HCT116 (cell line): Measurements from ENCODE around the gene TBC1D12. TPM values are rescaled to one million over a fixed set of nuclear protein-coding genes. Genes with fewer than 3 reads are reported as not detected.

Experiments
- ATAC-seq: fragments of 200-7000 bp; cut with Tn5 transposase; 2 replicates; pipeline ENCODE4 v1.9.1; 2020; ENCODE audit warnings: mild to moderate bottlenecking, moderate library complexity
- BruUV-seq: library from RNA; stranded (reverse); fragments of 400-500 nt; replicated peaks from 2 replicates; lab custom pipeline; 2021; lab: Mats Ljungman, UMichigan
- CTCF ChIA-PET: fragments of 300-600 bp; sonication (Branson Sonifier 250); formaldehyde crosslinking; loops from one replicate; lab custom pipeline; 2021; ENCODE audit warnings: antibody characterized with exemption; lab: Charles Lee
- POLR2A ChIA-PET: fragments of 300-600, 350-600 bp; sonication (Branson Sonifier 250); formaldehyde crosslinking; loops from one replicate; lab custom pipeline; 2021; ENCODE audit warnings: antibody characterized with exemption; lab: Charles Lee
- RAD21 ChIA-PET, 2 experiments: fragments of 300-600 bp; sonication (Branson Sonifier 250); formaldehyde crosslinking; loops; one replicate each; lab custom pipeline; 2023; ENCODE audit warnings: low total read pairs in 2 of 2; ENCODE audit not compliant: uncharacterized antibody in 2 of 2, unreplicated experiment in 2 of 2, low non-redundant PET in 1 of 2; lab: Charles Lee
- DNase-seq: peaks from one replicate; pipeline ENCODE4 v3.0.0-alpha.2; 2010; ENCODE audit warnings: low read depth, low spot score
- H2AFZ ChIP-seq: fragments of 200-600 bp; shearing (Covaris generic), sonication (generic); 2 replicates; pipeline ENCODE4 v1.6.1; 2017; ENCODE audit warnings: low read depth, mixed run types, mixed read lengths, antibody characterized with exemption, low read length; ENCODE audit not compliant: poor library complexity, severe bottlenecking
- H3K27ac ChIP-seq: 2 replicates; pipeline ENCODE4 v1.5.1; 2012; ENCODE audit warnings: low read depth, low read length
- H3K27me3 ChIP-seq: fragments of 200-600 bp; sonication (generic); 2 replicates; pipeline ENCODE4 v1.6.1; 2016; ENCODE audit warnings: mixed run types, low read length, mixed read lengths; ENCODE audit not compliant: insufficient read depth
- H3K36me3 ChIP-seq, 2 experiments: fragments of 200-500 bp in 1 of 2; fragments of 200-600 bp in 1 of 2; sonication (Bioruptor generic) in 1 of 2; sonication (generic) in 1 of 2; 2 replicates each; pipeline versions ENCODE4 v1.5.1 to v1.6.1; 2014 to 2016; ENCODE audit warnings: low read length in 2 of 2, inconsistent platforms in 1 of 2, mixed read lengths in 1 of 2, mixed run types in 1 of 2; ENCODE audit not compliant: insufficient read depth in 2 of 2, control insufficient read depth in 1 of 2
- H3K4me1 ChIP-seq, 2 experiments: fragments of 200-600 bp in 1 of 2; sonication (generic) in 1 of 2; 2 replicates each; pipeline versions ENCODE4 v1.5.1 to v1.6.1; 2012 to 2017; ENCODE audit warnings: low read length in 2 of 2, inconsistent platforms in 1 of 2, mild to moderate bottlenecking in 1 of 2, mixed read lengths in 1 of 2, mixed run types in 1 of 2, moderate library complexity in 1 of 2; ENCODE audit not compliant: insufficient read depth in 2 of 2, control insufficient read depth in 1 of 2
- H3K4me2 ChIP-seq: fragments of 200-600 bp; sonication (generic); 2 replicates; pipeline ENCODE4 v1.6.1; 2017; ENCODE audit warnings: mixed run types, low read length, mixed read lengths
- H3K4me3 ChIP-seq, 2 experiments: fragments of 200-600 bp in 1 of 2; sonication (generic) in 1 of 2; replicated peaks in 1 of 2; 2 replicates each; pipeline ENCODE4 v1.5.1; 2011 to 2016; ENCODE audit warnings: low read length in 2 of 2, control low read depth in 1 of 2, low read depth in 1 of 2, mild to moderate bottlenecking in 1 of 2, mixed read lengths in 1 of 2, mixed run types in 1 of 2
- H3K79me2 ChIP-seq: fragments of 200-600 bp; sonication (generic); 2 replicates; pipeline ENCODE4 v1.6.1; 2017; ENCODE audit warnings: mild to moderate bottlenecking, mixed run types, low read length, moderate library complexity, mixed read lengths; ENCODE audit not compliant: insufficient read depth
- H3K9ac ChIP-seq: fragments of 200-600 bp; sonication (generic); 2 replicates; pipeline ENCODE4 v1.6.1; 2016; ENCODE audit warnings: low read length, mixed read lengths
- H3K9me2 ChIP-seq: fragments of 200-600 bp; sonication (generic), shearing (Covaris generic); 2 replicates; pipeline ENCODE4 v1.6.1; 2017; ENCODE audit warnings: mixed run types, mild to moderate bottlenecking, moderate library complexity; ENCODE audit not compliant: insufficient read depth
- H3K9me3 ChIP-seq, 2 experiments: fragments of 200-500 bp in 1 of 2; fragments of 200-600 bp in 1 of 2; sonication (Bioruptor generic) in 1 of 2; sonication (generic) in 1 of 2; 2 replicates each; pipeline ENCODE4 v1.6.1; 2014 to 2017; ENCODE audit warnings: low read length in 2 of 2, mixed read lengths in 2 of 2, inconsistent platforms in 1 of 2, low read depth in 1 of 2, mild to moderate bottlenecking in 1 of 2, mixed run types in 1 of 2, moderate library complexity in 1 of 2; ENCODE audit not compliant: control insufficient read depth in 1 of 2, insufficient read depth in 1 of 2
- H4K20me1 ChIP-seq: fragments of 200-600 bp; sonication (generic), shearing (Covaris generic); 2 replicates; pipeline ENCODE4 v1.6.1; 2017; ENCODE audit warnings: mixed run types, mild to moderate bottlenecking, moderate library complexity; ENCODE audit not compliant: insufficient read depth
- CBX3 ChIP-seq: IDR thresholded peaks from 2 replicates; pipeline ENCODE4 v1.6.1; 2012; ENCODE audit warnings: low read depth
- CEBPB ChIP-seq: IDR thresholded peaks from 2 replicates; pipeline ENCODE4 v1.6.1; 2012; ENCODE audit warnings: low read depth
- EGR1 ChIP-seq: IDR thresholded peaks from 2 replicates; pipeline ENCODE4 v1.6.1; 2012; ENCODE audit warnings: low read depth
- EZH2 ChIP-seq: fragments of 200-600 bp; sonication (generic); IDR thresholded peaks from 2 replicates; pipeline ENCODE4 v1.6.1; 2017; ENCODE audit warnings: antibody characterized with exemption, mixed run types
- EZH2phosphoT487 ChIP-seq: fragments of 200-600 bp; IDR thresholded peaks from 2 replicates; pipeline ENCODE4 v1.6.1; 2018; ENCODE audit warnings: antibody characterized with exemption, borderline replicate concordance
- FOSL1 ChIP-seq: IDR thresholded peaks from 2 replicates; pipeline ENCODE4 v1.6.1; 2012; ENCODE audit warnings: low read depth
- JUND ChIP-seq: IDR thresholded peaks from 2 replicates; pipeline ENCODE4 v1.6.1; 2012
- POLR2AphosphoS5 ChIP-seq: IDR thresholded peaks from 2 replicates; pipeline ENCODE4 v1.6.1; 2011; ENCODE audit warnings: mild to moderate bottlenecking, low read depth, low read length, moderate library complexity
- RAD21 ChIP-seq: IDR thresholded peaks from 2 replicates; pipeline ENCODE4 v1.6.1; 2012; ENCODE audit warnings: low read depth, mild to moderate bottlenecking
- SIN3A ChIP-seq: IDR thresholded peaks from 2 replicates; pipeline ENCODE4 v1.6.1; 2012; ENCODE audit warnings: low read depth
- SP1 ChIP-seq: IDR thresholded peaks from 2 replicates; pipeline ENCODE4 v1.6.1; 2012; ENCODE audit warnings: low read depth
- SRF ChIP-seq: IDR thresholded peaks from 2 replicates; pipeline ENCODE4 v1.6.1; 2012; ENCODE audit warnings: low read depth
- YY1 ChIP-seq: IDR thresholded peaks from 2 replicates; pipeline ENCODE4 v1.6.1; 2011; ENCODE audit warnings: low read length, low read depth, moderate library complexity, mild to moderate bottlenecking; ENCODE audit not compliant: insufficient replicate concordance; ENCODE audit errors: extremely low read depth
- intact Hi-C: fragments of 100-400 bp; cut with micrococcal nuclease; formaldehyde crosslinking; loops from 2 replicates; pipeline ENCODE4 v1.10.0; 2022
- total RNA-seq: library from RNA; stranded (reverse); gene quantifications from one replicate; pipeline ENCODE4 v1.2.1, GENCODE V29; 2021; ENCODE audit not compliant: unreplicated experiment
- TF ChIP-seq, protein P1 (sequence below): IDR thresholded peaks from 2 replicates; pipeline ENCODE4 v1.6.1; 2012
- TF ChIP-seq, protein P2 (sequence below): IDR thresholded peaks from 2 replicates; pipeline ENCODE4 v1.6.1; 2011; ENCODE audit warnings: mild to moderate bottlenecking, low read length, moderate library complexity; ENCODE audit not compliant: insufficient replicate concordance; ENCODE audit errors: extremely low read depth
- TF ChIP-seq, protein P3 (sequence below): IDR thresholded peaks from 2 replicates; pipeline ENCODE4 v1.6.1; 2012

TBC1D12 gene
- total RNA-seq, 1 experiment from 2014 or later, result 7.1 TPM

DNA sequence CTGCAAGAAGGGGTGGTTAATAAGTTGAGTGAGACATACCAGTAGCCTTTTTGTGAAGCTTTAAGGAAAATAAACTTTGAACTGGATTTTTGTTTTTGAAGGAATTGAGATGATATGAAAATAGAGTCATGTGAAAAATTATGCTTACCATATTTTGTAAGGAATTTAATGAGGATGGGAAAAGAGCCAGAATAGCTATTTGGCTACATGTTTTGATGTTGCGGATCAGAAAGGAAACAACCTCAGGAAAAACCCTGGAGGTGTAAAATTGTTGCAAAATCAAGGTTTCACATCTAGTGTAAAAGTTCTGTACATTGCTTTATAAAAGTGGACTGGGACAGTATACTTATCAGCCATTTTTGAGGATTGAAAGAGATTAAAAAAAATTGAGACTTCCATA lies 15.0 kb downstream of the TBC1D12 start:
- no peaks in the 10 kb centered on the region for H3K9me3 ChIP-seq
- ChIA-PET POLR2A (no interaction called here), RAD21 (no interaction called here), CTCF (interaction anchor here (1.1 kb wide), 1 partner anchor 27 kb away, joined by 3 read pairs; no protein-coding TSS in a partner anchor)
- no peak overlapping the region for H3K9ac ChIP-seq
- intact Hi-C loops, result no loop called here
- H3K4me2 ChIP-seq, result no peak overlapping the region
- H3K36me3 ChIP-seq, result no peaks in the 10 kb centered on the region
- peaks cover 0 to 7% of the 10 kb centered on the region in 2 experiments; a peak in 2 of 4 replicates for H3K4me1 ChIP-seq
- H3K4me3 ChIP-seq, result no peak overlapping the region
- H3K79me2 ChIP-seq, result peaks cover 22% of the 10 kb centered on the region
- no peak overlapping the region for H2AFZ ChIP-seq
- DNase-seq (no peak), ATAC-seq (no peak)
- H3K27ac ChIP-seq, result no peak overlapping the region
- no peaks in the 10 kb centered on the region for H3K9me2 ChIP-seq
- no TSS peak for BruUV-seq
- H4K20me1 ChIP-seq, result 0 out of 2 replicates have a peak, but pooled peaks cover 3% of the 10 kb centered on the region
- TF ChIP-seq POLR2AphosphoS5, result no peak
- no peak for TF ChIP-seq FOSL1
- TF ChIP-seq, protein P1, sequence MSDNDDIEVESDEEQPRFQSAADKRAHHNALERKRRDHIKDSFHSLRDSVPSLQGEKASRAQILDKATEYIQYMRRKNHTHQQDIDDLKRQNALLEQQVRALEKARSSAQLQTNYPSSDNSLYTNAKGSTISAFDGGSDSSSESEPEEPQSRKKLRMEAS, result no peak
- TF ChIP-seq EZH2phosphoT487, result no peak
- TF ChIP-seq JUND, result no peak
- TF ChIP-seq EGR1, result no peak
- no peak for TF ChIP-seq CBX3
- TF ChIP-seq, protein P2, sequence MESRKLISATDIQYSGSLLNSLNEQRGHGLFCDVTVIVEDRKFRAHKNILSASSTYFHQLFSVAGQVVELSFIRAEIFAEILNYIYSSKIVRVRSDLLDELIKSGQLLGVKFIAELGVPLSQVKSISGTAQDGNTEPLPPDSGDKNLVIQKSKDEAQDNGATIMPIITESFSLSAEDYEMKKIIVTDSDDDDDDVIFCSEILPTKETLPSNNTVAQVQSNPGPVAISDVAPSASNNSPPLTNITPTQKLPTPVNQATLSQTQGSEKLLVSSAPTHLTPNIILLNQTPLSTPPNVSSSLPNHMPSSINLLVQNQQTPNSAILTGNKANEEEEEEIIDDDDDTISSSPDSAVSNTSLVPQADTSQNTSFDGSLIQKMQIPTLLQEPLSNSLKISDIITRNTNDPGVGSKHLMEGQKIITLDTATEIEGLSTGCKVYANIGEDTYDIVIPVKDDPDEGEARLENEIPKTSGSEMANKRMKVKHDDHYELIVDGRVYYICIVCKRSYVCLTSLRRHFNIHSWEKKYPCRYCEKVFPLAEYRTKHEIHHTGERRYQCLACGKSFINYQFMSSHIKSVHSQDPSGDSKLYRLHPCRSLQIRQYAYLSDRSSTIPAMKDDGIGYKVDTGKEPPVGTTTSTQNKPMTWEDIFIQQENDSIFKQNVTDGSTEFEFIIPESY, result no peak
- H3K27me3 ChIP-seq, result no peaks in the 10 kb centered on the region

DNA sequence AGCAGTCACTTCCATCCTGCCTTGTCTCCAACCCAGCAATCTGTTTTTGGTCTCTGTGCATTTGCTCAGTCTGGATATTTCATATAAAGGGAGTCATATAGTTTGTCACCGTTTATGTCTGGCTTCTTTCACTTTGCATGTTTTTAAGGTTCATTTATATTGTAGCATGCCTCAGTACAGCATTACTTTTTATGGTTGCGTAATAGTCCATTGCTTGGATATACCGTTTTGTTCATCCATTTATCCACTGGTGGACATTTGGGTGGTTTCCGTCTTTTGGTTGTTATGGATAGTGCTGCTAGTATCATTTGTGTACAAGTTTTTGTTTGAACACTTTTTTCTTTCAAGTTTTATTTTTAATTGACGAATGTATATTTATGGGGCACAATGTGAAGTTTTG lies 18.2 kb downstream of the TBC1D12 start:
- Histone ChIP-seq H3K4me3 (no peak overlapping the region), H2AFZ (no peak overlapping the region), H3K9ac (no peak overlapping the region), H4K20me1 (0 out of 2 replicates have a peak, but pooled peaks cover 3% of the 10 kb centered on the region), H3K27ac (no peak overlapping the region), H3K4me1 (peaks cover 0 to 9% of the 10 kb centered on the region in 2 experiments; a peak in 2 of 4 replicates), H3K4me2 (no peak overlapping the region), H3K79me2 (peaks cover 43% of the 10 kb centered on the region), H3K36me3 (no peaks in the 10 kb centered on the region), H3K27me3 (no peaks in the 10 kb centered on the region), H3K9me2 (no peaks in the 10 kb centered on the region), H3K9me3 (no peaks in the 10 kb centered on the region)
- BruUV-seq, result no TSS peak
- ATAC-seq (no peak), DNase-seq (no peak)
- intact Hi-C loops, result no loop called here
- POLR2A ChIA-PET, result no interaction called here
- RAD21 ChIA-PET, result no interaction called here
- CTCF ChIA-PET, result interaction anchor here (1.3 kb wide), 1 partner anchor 100 kb away, joined by 3 read pairs; no protein-coding TSS in a partner anchor
- TF ChIP-seq SRF, result no peak
- TF ChIP-seq EGR1, result no peak
- no peak for TF ChIP-seq FOSL1
- no peak for TF ChIP-seq POLR2AphosphoS5
- TF ChIP-seq YY1, result no peak
- TF ChIP-seq CBX3, result no peak
- TF ChIP-seq SP1, result no peak
- TF ChIP-seq EZH2, result no peak
- no peak for TF ChIP-seq CEBPB
- TF ChIP-seq, protein P3, sequence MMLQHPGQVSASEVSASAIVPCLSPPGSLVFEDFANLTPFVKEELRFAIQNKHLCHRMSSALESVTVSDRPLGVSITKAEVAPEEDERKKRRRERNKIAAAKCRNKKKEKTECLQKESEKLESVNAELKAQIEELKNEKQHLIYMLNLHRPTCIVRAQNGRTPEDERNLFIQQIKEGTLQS, result no peak
- no peak for TF ChIP-seq RAD21
- no peak for TF ChIP-seq SIN3A
